ENCODE results near the gene ZNF438.

The ZNF438 gene

DNA sequence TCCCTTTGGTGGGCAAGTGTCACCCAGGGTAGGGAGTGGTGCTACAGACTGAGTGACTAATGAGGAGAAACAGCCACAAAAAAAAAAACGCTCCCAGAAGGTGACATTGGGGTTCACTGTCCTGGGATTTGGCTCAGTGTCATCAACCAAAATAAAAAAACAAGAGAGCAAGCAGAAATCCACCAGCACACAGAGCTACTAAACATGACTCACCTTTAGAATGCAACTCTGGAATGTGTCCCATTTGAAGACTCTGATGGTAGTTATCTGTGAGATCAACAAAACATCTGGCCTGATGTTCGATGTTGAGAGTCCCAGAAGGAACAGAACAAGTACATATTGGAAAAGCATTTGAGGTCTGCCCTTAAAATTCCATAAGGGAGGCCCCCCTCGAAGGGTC, 201.8 kb downstream of the ZNF438 start:
- TF ChIP-seq, protein P1, sequence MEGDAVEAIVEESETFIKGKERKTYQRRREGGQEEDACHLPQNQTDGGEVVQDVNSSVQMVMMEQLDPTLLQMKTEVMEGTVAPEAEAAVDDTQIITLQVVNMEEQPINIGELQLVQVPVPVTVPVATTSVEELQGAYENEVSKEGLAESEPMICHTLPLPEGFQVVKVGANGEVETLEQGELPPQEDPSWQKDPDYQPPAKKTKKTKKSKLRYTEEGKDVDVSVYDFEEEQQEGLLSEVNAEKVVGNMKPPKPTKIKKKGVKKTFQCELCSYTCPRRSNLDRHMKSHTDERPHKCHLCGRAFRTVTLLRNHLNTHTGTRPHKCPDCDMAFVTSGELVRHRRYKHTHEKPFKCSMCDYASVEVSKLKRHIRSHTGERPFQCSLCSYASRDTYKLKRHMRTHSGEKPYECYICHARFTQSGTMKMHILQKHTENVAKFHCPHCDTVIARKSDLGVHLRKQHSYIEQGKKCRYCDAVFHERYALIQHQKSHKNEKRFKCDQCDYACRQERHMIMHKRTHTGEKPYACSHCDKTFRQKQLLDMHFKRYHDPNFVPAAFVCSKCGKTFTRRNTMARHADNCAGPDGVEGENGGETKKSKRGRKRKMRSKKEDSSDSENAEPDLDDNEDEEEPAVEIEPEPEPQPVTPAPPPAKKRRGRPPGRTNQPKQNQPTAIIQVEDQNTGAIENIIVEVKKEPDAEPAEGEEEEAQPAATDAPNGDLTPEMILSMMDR (IDR thresholded peaks at IDR 0.05; ENCODE audit: low read depth, low read length, poor library complexity, severe bottlenecking): no peak
- no peak for TF ChIP-seq EZH2phosphoT487 (IDR thresholded peaks at IDR 0.05; ENCODE audit: borderline replicate concordance, low read length)
- Histone ChIP-seq H3K36me3 (ENCODE audit: control insufficient read depth, low read length) (no peaks in the 10 kb centered on the region), H3K27me3 (ENCODE audit: control insufficient read depth, low read length) (peaks cover 5% of the 10 kb centered on the region; the same call in 1 of the 2 replicates), H3K9me2 (replicated peaks; ENCODE audit: control insufficient read depth, low read length) (no peaks in the 10 kb centered on the region), H3K4me3 (ENCODE audit: low read length) (no peak overlapping the region), H3F3A (ENCODE audit: control insufficient read depth, insufficient read depth) (no peaks in the 10 kb centered on the region), H4K20me1 (ENCODE audit: control insufficient read depth, insufficient read depth, low read depth, low read length) (no peaks in the 10 kb centered on the region), H3K79me2 (ENCODE audit: control insufficient read depth, low read length) (no peaks in the 10 kb centered on the region), H3K4me2 (ENCODE audit: low read length) (no peak overlapping the region), H3K27ac (ENCODE audit: low read depth, low read length) (no peak overlapping the region), H3K4me1 (ENCODE audit: control insufficient read depth, low read length) (no peaks in the 10 kb centered on the region), H3K9me3 (ENCODE audit: control insufficient read depth, insufficient read depth, low read length) (no peaks in the 10 kb centered on the region)

DNA sequence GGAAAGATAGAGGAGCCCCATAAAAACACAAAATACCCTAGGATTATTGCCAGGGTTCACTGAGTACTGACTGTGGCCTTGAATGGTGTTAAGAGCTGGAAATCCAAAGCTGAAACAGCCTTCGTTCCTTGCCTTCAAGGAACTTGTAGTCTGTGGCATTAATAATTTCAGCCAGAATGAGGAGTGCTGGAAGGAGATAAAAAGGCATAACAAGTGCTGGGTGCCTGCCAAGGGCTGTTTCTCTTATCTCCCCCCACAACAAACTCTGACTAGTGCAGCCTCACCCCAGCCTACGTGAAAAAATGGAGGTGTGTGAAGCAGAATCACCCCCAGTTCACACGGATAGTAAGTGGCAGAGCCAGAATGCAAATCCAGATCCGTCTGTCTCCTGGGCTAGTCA, 203.0 kb downstream of the ZNF438 start:
- no peak for TF ChIP-seq EZH2phosphoT487 (IDR thresholded peaks at IDR 0.05; ENCODE audit: borderline replicate concordance, low read length)
- TF ChIP-seq, protein P1 (IDR thresholded peaks at IDR 0.05; ENCODE audit: low read depth, low read length, poor library complexity, severe bottlenecking): no peak
- Histone ChIP-seq H3K27ac (ENCODE audit: low read depth, low read length) (no peak overlapping the region), H3K4me1 (ENCODE audit: control insufficient read depth, low read length) (no peaks in the 10 kb centered on the region), H3K36me3 (ENCODE audit: control insufficient read depth, low read length) (no peaks in the 10 kb centered on the region), H3K4me3 (ENCODE audit: low read length) (no peak overlapping the region), H3K9me2 (replicated peaks; ENCODE audit: control insufficient read depth, low read length) (no peaks in the 10 kb centered on the region), H3K79me2 (ENCODE audit: control insufficient read depth, low read length) (no peaks in the 10 kb centered on the region), H3K4me2 (ENCODE audit: low read length) (no peak overlapping the region), H3F3A (ENCODE audit: control insufficient read depth, insufficient read depth) (no peaks in the 10 kb centered on the region), H3K27me3 (ENCODE audit: control insufficient read depth, low read length) (peaks cover 5% of the 10 kb centered on the region; the same call in 1 of the 2 replicates), H4K20me1 (ENCODE audit: control insufficient read depth, insufficient read depth, low read depth, low read length) (no peaks in the 10 kb centered on the region), H3K9me3 (ENCODE audit: control insufficient read depth, insufficient read depth, low read length) (no peaks in the 10 kb centered on the region)

DNA sequence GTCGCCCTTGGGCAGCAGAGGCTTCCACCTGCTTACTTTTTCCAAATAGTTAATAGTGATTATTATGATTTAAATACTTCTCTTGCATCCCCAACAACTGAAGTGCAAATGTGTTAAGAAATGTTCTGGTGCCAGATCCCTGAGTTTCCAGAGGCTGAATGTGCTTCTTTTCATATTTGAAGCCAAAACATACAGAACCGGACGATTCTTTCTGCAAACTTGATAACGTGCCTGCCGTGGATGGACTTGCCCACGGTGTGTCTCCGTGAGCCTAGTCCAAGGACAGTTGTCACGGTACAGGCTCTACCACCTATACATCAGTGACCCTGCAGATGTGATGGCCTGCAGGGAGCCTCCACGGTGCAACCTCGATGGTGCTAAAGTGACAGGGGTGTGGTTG, 203.5 kb downstream of the ZNF438 start:
- no peak overlapping the region for H3K4me3 ChIP-seq (ENCODE audit: low read length)
- TF ChIP-seq, protein P1 (IDR thresholded peaks at IDR 0.05; ENCODE audit: low read depth, low read length, poor library complexity, severe bottlenecking): no peak
- no peak for TF ChIP-seq EZH2phosphoT487 (IDR thresholded peaks at IDR 0.05; ENCODE audit: borderline replicate concordance, low read length)

More for the DNA sequence above, 203.5 kb downstream of the ZNF438 start:
- Histone ChIP-seq H3K9me3 (ENCODE audit: control insufficient read depth, insufficient read depth, low read length) (no peaks in the 10 kb centered on the region), H3K36me3 (ENCODE audit: control insufficient read depth, low read length) (no peaks in the 10 kb centered on the region), H3F3A (ENCODE audit: control insufficient read depth, insufficient read depth) (no peaks in the 10 kb centered on the region), H3K4me1 (ENCODE audit: control insufficient read depth, low read length) (no peaks in the 10 kb centered on the region), H3K27me3 (ENCODE audit: control insufficient read depth, low read length) (peaks cover 5% of the 10 kb centered on the region; the same call in 1 of the 2 replicates), H3K27ac (ENCODE audit: low read depth, low read length) (no peak overlapping the region), H3K9me2 (replicated peaks; ENCODE audit: control insufficient read depth, low read length) (no peaks in the 10 kb centered on the region), H4K20me1 (ENCODE audit: control insufficient read depth, insufficient read depth, low read depth, low read length) (no peaks in the 10 kb centered on the region), H3K4me2 (ENCODE audit: low read length) (no peak overlapping the region), H3K79me2 (ENCODE audit: control insufficient read depth, low read length) (no peaks in the 10 kb centered on the region)

All from DOHH2 (cell line).